Upper lobe of right lung (tissue), 1 donor: Measurements from ENCODE around the gene MOV10L1. TPM values are rescaled to one million over a fixed set of nuclear protein-coding genes. Genes with fewer than 3 reads are reported as not detected.

Experiments used
- ATAC-seq: fragments of 200-7000 bp; cut with Tn5 transposase; one replicate; pipeline ENCODE4 v1.9.1; 2020; ENCODE audit warnings: mild to moderate bottlenecking, moderate library complexity
- DNase-seq: peaks from one replicate; pipeline ENCODE4 v3.0.0-alpha.2; 2020
- H3K27ac ChIP-seq: fragments of 200-600 bp; one replicate; pipeline ENCODE4 v1.8.0; 2022
- H3K27me3 ChIP-seq: fragments of 200-600 bp; one replicate; pipeline ENCODE4 v1.8.0; 2022; ENCODE audit warnings: mild to moderate bottlenecking
- H3K36me3 ChIP-seq: fragments of 200-600 bp; one replicate; pipeline ENCODE4 v1.8.0; 2022
- H3K4me1 ChIP-seq: fragments of 200-600 bp; one replicate; pipeline ENCODE4 v1.8.0; 2022
- H3K4me3 ChIP-seq: fragments of 200-600 bp; one replicate; pipeline ENCODE4 v1.8.0; 2022; ENCODE audit warnings: mild to moderate bottlenecking
- H3K9me3 ChIP-seq: fragments of 200-600 bp; one replicate; pipeline ENCODE4 v1.8.0; 2022
- CTCF ChIP-seq: fragments of 200-600 bp; IDR thresholded peaks from one replicate; pipeline ENCODE4 v1.8.0; 2022; ENCODE audit warnings: antibody characterized with exemption
- intact Hi-C: fragments of 100-400 bp; cut with DNase I; formaldehyde crosslinking; loops from one replicate; pipeline ENCODE4 v1.11.0; 2022
- total RNA-seq: library from RNA; stranded (reverse); fragmentation: NEBNext Ultra II Directional; extraction: Animal tissue kit (Norgen Biotek cat#: 25700); gene quantifications from one replicate; pipeline ENCODE4 v1.2.1, GENCODE V29; 2021
- donor health status: DM: no; HTN: yes; CAD: no; lungs with severe emphysema.

Gene MOV10L1
- total RNA-seq, 1 donor from 2014 or later = 1.2 TPM

- no peak for DNase-seq
- H3K27me3 ChIP-seq = peaks cover 17% of the 10 kb centered on the region
- intact Hi-C loops = no loop called here
- H3K36me3 ChIP-seq = no peaks in the 10 kb centered on the region
- no peaks in the 10 kb centered on the region for H3K9me3 ChIP-seq
- H3K4me3 ChIP-seq = no peak overlapping the region
- TF ChIP-seq CTCF = no peak
- H3K27ac ChIP-seq = no peak overlapping the region
- H3K4me1 ChIP-seq = peaks cover 6% of the 10 kb centered on the region
- no peak for ATAC-seq
These were observed 27.9 kb upstream of the MOV10L1 start for GRCh38 chr22:50061824-50062355.

- DNase-seq (no peak), ATAC-seq (no peak)
- peaks cover 6% of the 10 kb centered on the region for H3K4me1 ChIP-seq
- TF ChIP-seq CTCF = no peak
- H3K27me3 ChIP-seq = peaks cover 17% of the 10 kb centered on the region
- intact Hi-C loops = no loop called here
- H3K4me3 ChIP-seq = no peak overlapping the region
- no peaks in the 10 kb centered on the region for H3K36me3 ChIP-seq
- no peak overlapping the region for H3K27ac ChIP-seq
- no peaks in the 10 kb centered on the region for H3K9me3 ChIP-seq
These were observed 27.2 kb upstream of the MOV10L1 start for GRCh38 chr22:50062509-50063135.

GRCh38 chr22:50063589-50064393 is 26.0 kb upstream of the MOV10L1 start:
- Histone ChIP-seq H3K9me3 (no peaks in the 10 kb centered on the region), H3K4me3 (no peak overlapping the region), H3K27me3 (peaks cover 12% of the 10 kb centered on the region), H3K4me1 (peaks cover 2% of the 10 kb centered on the region), H3K36me3 (no peaks in the 10 kb centered on the region), H3K27ac (no peak overlapping the region)
- intact Hi-C loops = no loop called here
- DNase-seq (no peak), ATAC-seq (no peak)
- no peak for TF ChIP-seq CTCF

GRCh38 chr22:50064453-50064852 is 25.4 kb upstream of the MOV10L1 start:
- no peaks in the 10 kb centered on the region for H3K9me3 ChIP-seq
- intact Hi-C loops = no loop called here
- DNase-seq = no peak

GRCh38 chr22:50067244-50067643 is 22.6 kb upstream of the MOV10L1 start:
- intact Hi-C loops = no loop called here
- ATAC-seq (no peak), DNase-seq (no peak)
- Histone ChIP-seq H3K9me3 (no peaks in the 10 kb centered on the region), H3K4me3 (no peak overlapping the region), H3K4me1 (no peaks in the 10 kb centered on the region), H3K27ac (no peak overlapping the region), H3K27me3 (no peaks in the 10 kb centered on the region), H3K36me3 (no peaks in the 10 kb centered on the region)
- no peak for TF ChIP-seq CTCF

More at GRCh38 chr22:50064453-50064852, 25.4 kb upstream of the MOV10L1 start:
- Histone ChIP-seq H3K4me1 (no peaks in the 10 kb centered on the region), H3K36me3 (no peaks in the 10 kb centered on the region), H3K27ac (no peak overlapping the region), H3K4me3 (no peak overlapping the region), H3K27me3 (peaks cover 8% of the 10 kb centered on the region)
- no peak for TF ChIP-seq CTCF
- no peak for ATAC-seq
